Measurements from ENCODE around the gene PHACTR1.

DNA sequence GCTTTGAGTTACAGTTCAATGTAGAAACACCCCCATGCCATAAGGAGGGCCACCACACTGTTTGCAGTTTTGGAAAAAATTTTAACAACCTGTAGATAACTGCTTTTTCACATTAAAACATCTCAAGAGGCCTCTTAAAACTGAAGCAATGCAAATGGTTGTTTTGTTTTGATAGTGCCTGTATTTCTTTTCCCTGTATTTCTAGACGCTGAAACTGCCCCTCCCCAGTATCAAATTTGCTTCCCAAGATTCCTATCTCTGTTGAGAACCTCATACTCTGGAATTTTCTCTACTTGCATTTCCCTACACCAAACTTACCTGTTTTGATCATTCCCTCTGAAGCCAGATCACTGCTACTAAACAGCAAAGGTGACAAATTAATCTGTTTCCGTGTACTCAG is 98.5 kb downstream of the PHACTR1 start:
- TF ChIP-seq, protein P1, sequence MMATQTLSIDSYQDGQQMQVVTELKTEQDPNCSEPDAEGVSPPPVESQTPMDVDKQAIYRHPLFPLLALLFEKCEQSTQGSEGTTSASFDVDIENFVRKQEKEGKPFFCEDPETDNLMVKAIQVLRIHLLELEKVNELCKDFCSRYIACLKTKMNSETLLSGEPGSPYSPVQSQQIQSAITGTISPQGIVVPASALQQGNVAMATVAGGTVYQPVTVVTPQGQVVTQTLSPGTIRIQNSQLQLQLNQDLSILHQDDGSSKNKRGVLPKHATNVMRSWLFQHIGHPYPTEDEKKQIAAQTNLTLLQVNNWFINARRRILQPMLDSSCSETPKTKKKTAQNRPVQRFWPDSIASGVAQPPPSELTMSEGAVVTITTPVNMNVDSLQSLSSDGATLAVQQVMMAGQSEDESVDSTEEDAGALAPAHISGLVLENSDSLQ (IDR thresholded peaks at IDR 0.05), result no peak
- TF ChIP-seq SP1 (IDR thresholded peaks at IDR 0.05) (no peak), ARNT (IDR thresholded peaks at IDR 0.05) (no peak), FOXM1 (IDR thresholded peaks at IDR 0.05; ENCODE audit: borderline replicate concordance) (no peak), SUZ12 (IDR thresholded peaks at IDR 0.05) (no peak), ZNF384 (IDR thresholded peaks at IDR 0.05) (no peak), ELF4 (IDR thresholded peaks at IDR 0.05) (no peak), HDGF (IDR thresholded peaks at IDR 0.05; ENCODE audit: borderline replicate concordance) (no peak), FOXA1 (IDR thresholded peaks at IDR 0.05) (no peak), BHLHE40 (IDR thresholded peaks at IDR 0.05; ENCODE audit: borderline replicate concordance) (no peak), TARDBP (IDR thresholded peaks at IDR 0.05) (no peak), LEF1 (IDR thresholded peaks at IDR 0.05; ENCODE audit: borderline replicate concordance) (no peak), FOXK2 (IDR thresholded peaks at IDR 0.05) (no peak), L3MBTL2 (conservative IDR thresholded peaks at IDR 0.05) (no peak)
